GM12865 (cell line): Measurements from ENCODE around the gene ATOSB.
A peak's percentile ranks its signal among the peaks of the same experiment; 100 is the strongest.

Experiments used
- DNase-seq: peaks from one replicate; pipeline ENCODE4 v3.0.0; 2010; ENCODE audit warnings: low read depth
- H3K4me3 ChIP-seq: 2 replicates; pipeline ENCODE4 v1.5.1; 2011; ENCODE audit warnings: mild to moderate bottlenecking, low read depth, low read length, control low read depth
- CTCF ChIP-seq: IDR thresholded peaks from 2 replicates; pipeline ENCODE4 v1.5.1; 2011; ENCODE audit warnings: low read length, control low read depth, low read depth, inconsistent platforms; ENCODE audit not compliant: insufficient read depth; ENCODE audit errors: missing control alignments

ATOSB gene

GRCh38 chr9:35102465-35102768, 13.2 kb downstream of the ATOSB start:
- TF ChIP-seq CTCF, result no peak
- DNase-seq, result no peak
- peak overlapping the region; percentile 81 for H3K4me3 ChIP-seq

GRCh38 chr9:35097573-35097972, 18.1 kb downstream of the ATOSB start:
- no peak overlapping the region for H3K4me3 ChIP-seq
- no peak for TF ChIP-seq CTCF
- no peak for DNase-seq

- peak; percentile 98 for TF ChIP-seq CTCF
- H3K4me3 ChIP-seq, result peak within 1 kb of the TSS; percentile 82
- DNase-seq, result peak; percentile 96
Measured at GRCh38 chr9:35096035-35096849, 19.4 kb downstream of the ATOSB start, which contains the start of gene PIGO. TSS of gene PIGO (minus strand) at chr9:35096591. CDS start at chr9:35095565, 1,026 bp downstream.

GRCh38 chr9:35091536-35091935, 24.1 kb downstream of the ATOSB start:
- no peak for DNase-seq
- H3K4me3 ChIP-seq, result no peak overlapping the region
- no peak for TF ChIP-seq CTCF

- H3K4me3 ChIP-seq, result no peak overlapping the region
- DNase-seq, result no peak
- no peak for TF ChIP-seq CTCF
Measured at GRCh38 chr9:35089434-35089833, 26.2 kb downstream of the ATOSB start.

- H3K4me3 ChIP-seq, result no peak overlapping the region
- DNase-seq, result no peak
- TF ChIP-seq CTCF, result no peak
Measured at GRCh38 chr9:35085078-35085477, 30.6 kb downstream of the ATOSB start.
